PC-3 (cell line): ENCODE results near the gene PSORS1C2.

Source experiments
- CTCF ChIP-seq: fragments of 300-600 bp; sonication (generic); conservative IDR thresholded peaks from 2 replicates; pipeline ENCODE4 v1.5.1; 2017; ENCODE audit warnings: antibody characterized with exemption, low read depth, mild to moderate bottlenecking, low read length
- EZH2 ChIP-seq: fragments of 300-600 bp; sonication (generic); IDR thresholded peaks from one replicate; pipeline ENCODE4 v1.6.1; 2017; ENCODE audit warnings: antibody characterized with exemption, mild to moderate bottlenecking, low read length; ENCODE audit not compliant: unreplicated experiment

- no peak for TF ChIP-seq CTCF
- TF ChIP-seq EZH2 = no peak
These were observed 41.0 kb upstream of the PSORS1C2 start for GRCh38 chr6:31179896-31180295.
